ENCODE results near the gene CDC42SE2.
"Not testable (repeated sequence)": the region's sequence is repeated elsewhere in the genome, so short reads cannot be mapped to it uniquely, and the experiment has no call there.

Gene CDC42SE2

DNA sequence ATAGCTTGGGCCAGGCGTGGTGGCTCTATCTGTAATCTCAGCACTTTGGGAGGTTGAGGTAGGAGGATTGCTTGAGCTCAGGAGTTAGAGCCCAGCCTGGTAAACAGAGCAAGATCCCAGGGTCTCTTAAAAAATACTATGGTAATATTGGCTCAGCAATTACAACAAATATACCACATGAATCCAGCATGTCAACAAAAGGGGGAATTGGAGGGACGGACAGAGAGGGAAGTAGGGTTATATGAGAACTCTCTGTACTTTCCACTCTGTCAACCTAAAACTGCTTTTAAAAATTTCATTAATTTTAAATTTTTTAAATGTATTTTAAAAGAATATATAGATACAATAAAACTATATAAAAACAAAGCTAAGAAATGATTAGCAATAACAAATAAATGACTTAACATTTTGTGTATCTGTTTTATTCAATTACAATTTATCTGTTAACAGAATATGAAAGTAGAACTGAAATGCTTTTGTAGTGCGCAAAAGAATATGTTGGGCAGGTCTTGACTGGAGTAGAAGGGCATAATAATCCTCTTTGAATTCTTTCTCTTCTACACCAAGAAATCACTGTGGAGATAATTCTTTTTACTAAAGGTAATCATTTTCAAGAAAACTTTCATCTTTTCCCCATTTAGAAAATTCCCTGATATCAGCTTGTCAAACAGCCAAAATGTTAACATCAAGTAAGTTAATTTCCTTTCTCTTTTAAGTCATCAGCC is 12.9 kb upstream of the CDC42SE2 start:
- DNase-seq (ENCODE audit: low read depth): no peak

GRCh38 chr5:131252824-131253171 is 11.1 kb upstream of the CDC42SE2 start:
- DNase-seq (ENCODE audit: low read depth): peak; percentile 56

DNA sequence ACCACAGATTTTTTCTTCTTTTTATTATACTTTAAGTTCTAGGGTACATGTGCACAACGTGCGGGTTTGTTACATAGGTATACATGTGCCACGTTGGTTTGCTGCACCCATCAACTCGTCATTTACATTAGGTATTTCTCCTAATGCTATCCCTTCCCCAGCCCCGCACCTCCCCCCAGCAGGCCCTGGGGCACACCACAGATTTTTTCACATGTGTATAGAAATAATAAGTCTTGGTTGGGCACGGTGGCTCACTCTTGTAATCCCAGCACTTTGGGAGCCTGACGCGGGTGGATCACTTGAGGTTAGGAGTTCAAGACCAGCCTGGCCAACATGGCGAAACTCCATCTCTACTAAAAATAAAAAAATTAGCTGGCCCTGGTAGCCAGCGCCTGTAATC is 9.8 kb upstream of the CDC42SE2 start:
- DNase-seq (ENCODE audit: low read depth): not testable (repeated sequence)

GRCh38 chr5:131254741-131255140 is 9.1 kb upstream of the CDC42SE2 start:
- no peak for DNase-seq (ENCODE audit: low read depth)

- DNase-seq (ENCODE audit: low read depth): no peak
Measured at GRCh38 chr5:131256507-131256823, 7.4 kb upstream of the CDC42SE2 start.

GRCh38 chr5:131258733-131259132 is 5.1 kb upstream of the CDC42SE2 start:
- DNase-seq (ENCODE audit: low read depth): no peak

DNA sequence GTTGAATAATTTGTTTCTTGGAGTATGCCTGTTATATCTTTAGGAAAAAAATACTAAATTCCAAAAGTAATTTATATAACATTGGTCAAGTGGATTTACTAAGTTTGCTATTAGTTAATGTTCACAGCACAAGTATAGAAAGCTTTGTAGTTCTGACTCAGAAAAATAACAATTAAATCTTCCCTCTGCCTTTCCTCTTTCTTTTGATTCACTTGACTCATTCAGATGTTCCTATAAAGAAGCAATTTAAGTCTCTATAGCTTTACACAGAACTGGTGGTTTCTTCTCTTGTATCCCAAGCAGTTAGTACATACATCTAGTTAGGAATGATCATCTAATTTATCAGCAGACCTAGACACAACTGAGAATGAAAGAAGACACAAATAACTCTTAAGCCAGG is 4.5 kb upstream of the CDC42SE2 start:
- no peak for DNase-seq (ENCODE audit: low read depth)

DNA sequence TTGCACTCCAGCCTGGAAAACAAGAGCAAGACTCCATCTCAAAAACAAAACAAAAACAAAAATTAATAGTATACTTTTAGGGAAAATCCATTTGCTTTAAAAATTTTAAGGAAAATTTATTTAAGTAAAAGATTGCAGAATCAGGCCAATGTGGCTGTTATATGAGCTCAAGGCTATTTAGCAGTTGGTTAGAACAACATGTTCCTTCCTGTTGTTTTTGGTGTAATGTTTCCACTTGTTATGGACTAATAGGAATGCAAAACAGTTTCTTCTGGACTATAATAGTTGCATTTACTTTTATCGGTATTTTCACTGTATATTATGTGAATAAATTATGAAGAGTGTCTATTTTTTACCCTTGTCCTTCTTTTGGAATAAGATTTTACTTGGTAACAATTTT is 3.0 kb upstream of the CDC42SE2 start:
- no peak for DNase-seq (ENCODE audit: low read depth)

GRCh38 chr5:131261483-131261882 is 2.4 kb upstream of the CDC42SE2 start:
- DNase-seq (ENCODE audit: low read depth): no peak

DNA sequence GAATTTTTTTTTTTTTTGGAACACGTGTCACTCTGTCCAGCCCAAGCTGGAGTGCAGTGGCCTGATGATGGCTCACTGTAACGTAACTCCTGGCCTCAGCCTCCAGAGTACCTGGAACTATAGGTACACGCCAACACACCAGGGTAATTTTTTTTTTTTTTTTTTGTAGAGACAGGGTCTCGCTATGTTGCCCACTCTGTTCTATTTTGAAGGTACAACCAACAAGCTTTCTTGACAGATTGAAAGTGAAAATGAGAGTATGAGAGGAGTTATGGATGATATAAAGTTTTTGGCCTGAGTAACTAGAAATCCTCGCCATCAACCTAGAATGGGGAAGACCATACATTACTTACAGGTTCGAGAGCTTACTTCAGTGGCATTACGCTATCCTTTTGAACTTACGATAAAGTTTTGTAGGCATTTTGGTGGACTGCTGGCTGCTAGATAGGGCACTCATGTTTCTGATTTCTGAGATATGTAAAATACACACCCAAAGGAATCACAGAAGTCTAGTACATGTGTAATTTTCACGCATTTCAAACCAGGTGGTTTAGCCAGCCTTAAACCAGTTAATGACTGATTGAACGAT is 806 bp upstream of the CDC42SE2 start:
- DNase-seq (ENCODE audit: low read depth): no peak

GRCh38 chr5:131264451-131265099 is 722 bp downstream of the CDC42SE2 start:
- DNase-seq (ENCODE audit: low read depth): no peak

DNA sequence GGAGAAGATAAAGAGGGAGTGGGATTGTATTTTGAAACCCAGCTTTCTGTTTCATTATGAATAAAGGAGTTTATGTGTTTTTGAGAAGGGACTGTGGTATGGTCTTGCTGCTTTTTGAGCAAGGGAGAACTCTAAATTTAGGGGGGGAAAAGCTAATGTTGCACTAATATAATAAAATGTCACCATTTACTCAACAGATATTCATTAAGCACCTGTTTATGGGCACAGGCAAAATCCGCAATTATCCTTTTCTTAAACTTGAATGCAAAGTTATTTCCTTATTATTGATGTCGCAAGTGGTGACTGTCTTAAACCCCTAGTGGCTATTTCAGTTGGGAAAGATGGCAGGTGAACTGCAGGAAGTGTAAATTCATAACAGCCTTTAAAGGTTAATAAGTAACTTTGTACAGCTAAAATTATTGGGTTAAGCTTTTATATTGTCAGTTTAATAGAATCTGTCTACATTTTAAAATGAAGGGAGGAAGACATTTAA is 1.5 kb downstream of the CDC42SE2 start:
- no peak for DNase-seq (ENCODE audit: low read depth)

GRCh38 chr5:131266370-131267060 is 2.7 kb downstream of the CDC42SE2 start:
- no peak for DNase-seq (ENCODE audit: low read depth)

- no peak for DNase-seq (ENCODE audit: low read depth)
Measured at GRCh38 chr5:131268758-131269370, 5.0 kb downstream of the CDC42SE2 start.

DNA sequence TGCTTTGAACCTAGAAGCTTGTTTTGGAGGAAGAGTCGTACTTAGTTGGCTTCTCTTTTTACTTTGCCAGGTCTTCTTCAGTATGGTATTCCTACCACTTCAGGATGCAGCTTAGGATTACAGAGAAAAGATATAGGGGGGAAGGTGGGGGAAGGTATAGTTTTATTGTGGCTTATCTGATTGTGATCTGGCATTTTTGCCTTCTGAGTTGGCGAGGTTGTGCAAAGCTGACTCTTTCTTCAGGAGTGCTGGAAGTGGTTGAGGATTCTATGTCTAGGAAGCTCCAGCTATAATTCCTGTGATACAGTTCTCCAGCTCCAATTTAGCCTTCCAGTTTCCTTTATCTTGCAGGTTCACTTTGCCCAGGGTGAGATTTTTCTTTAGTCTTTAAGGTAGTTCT is 7.0 kb downstream of the CDC42SE2 start:
- DNase-seq (ENCODE audit: low read depth): no peak

DNA sequence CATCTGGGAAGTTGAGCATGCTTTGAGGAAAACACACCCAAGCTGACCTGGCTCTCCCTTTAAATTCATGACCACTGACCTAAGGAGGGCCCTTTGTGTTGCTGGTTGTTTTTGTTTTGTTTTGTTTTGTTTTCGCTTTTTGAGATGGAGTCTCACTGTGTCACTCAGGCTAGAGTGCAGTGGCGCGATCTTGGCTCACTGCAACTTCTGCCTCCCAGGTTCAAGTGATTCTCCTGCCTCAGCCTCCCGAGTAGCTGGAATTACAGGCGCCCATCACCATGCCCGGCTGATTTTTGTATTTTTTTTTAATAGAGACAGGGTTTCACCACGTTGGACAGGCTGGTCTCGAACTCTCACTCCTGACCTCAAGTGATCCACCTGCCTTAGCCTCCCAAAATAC is 8.0 kb downstream of the CDC42SE2 start:
- not testable (repeated sequence) for DNase-seq (ENCODE audit: low read depth)

GRCh38 chr5:131272307-131272706 is 8.5 kb downstream of the CDC42SE2 start:
- DNase-seq (ENCODE audit: low read depth): no peak

DNA sequence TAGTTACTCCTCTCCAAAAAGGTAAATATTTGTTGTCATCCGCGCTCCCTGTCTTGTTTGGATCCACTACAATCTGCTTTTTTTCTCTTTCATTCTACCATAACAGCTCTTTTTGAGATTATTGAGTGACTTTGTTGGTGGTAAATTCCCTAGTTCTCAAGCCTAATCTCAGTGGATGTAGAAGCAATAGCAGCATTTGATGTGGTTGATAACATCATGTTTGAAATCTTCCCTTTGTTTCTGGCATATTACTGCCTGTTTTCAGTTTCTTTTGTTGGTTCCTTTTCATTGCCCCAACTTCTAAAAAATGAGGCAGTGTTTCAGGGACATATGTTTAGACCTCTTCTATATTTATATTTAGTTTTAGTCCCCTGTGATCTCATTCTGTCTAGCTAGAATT is 8.9 kb downstream of the CDC42SE2 start:
- no peak for DNase-seq (ENCODE audit: low read depth)

DNA sequence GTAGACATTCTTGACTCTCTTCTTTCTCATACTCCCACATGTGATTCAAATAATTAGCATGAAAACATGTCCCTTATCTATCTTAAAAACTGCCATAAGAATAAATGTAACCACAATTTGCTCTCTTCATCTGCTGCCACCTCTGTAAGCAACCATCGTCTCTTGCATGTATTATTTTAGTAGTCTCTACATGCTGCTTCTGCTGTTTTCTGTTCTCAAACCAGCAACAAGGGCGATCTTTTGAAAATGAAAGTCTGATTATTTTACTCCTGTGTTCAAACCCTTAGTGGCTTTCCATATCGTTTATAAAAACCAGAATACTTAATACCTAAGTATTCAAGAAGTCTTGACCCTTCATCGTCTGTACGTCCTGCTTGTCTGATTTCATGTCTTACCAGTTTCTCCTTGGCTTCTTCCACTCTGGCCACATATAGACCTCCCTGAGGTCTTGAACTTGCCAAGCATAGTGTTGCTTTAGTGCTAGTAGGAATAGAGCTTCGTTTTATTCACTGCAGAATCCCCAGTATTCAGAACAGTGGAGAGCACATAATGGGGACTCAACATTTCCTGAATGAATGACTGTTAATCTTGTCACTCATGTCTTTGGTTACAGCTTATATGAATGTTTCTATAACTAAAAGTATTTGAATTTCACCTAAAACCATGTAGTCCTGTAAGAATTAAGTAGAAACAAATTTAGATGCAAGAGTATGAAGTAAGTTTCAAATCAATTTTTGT is 10.6 kb downstream of the CDC42SE2 start:
- no peak for DNase-seq (ENCODE audit: low read depth)

DNA sequence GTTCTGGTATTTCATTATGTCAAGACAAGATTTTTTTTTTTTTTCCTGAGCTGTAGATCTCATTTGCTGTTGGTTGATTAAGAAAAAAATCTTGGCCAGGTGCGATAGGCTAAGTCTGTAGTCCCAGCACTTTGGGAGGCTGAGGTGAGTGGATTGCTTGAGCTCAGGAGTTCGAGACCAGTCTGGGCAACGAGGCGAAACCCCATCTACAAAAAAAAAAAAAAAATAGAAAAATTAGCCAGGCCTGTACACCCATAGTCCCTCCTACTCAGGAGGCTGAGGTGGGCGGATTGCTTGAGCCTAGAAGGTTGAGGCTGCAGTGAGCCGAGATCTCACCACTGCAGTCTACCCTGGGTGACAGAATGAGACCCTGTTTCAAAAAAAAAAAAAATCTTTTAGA is 12.2 kb downstream of the CDC42SE2 start:
- no peak for DNase-seq (ENCODE audit: low read depth)

DNA sequence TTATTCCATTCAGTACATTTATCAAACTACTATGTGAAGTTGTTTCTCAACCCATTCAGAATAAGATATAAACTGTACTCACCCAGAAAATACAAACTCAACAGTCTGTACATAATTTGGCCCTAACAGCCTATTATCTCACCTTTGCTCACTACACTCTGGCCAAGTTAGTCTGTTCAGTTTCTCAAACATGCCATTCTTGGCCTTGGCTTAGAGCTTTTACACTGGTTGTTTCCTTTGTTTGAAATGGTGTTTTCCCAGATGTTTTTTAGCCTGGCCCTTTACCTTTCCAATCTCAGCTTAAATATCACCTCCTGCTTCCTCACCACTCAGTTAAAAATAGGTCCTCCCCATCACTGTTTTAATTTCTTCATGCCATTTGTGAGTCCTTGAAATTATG is 13.6 kb downstream of the CDC42SE2 start:
- no peak for DNase-seq (ENCODE audit: low read depth)

All from stimulated activated CD8-positive, alpha-beta memory T cell treated with anti-CD3 and anti-CD28 coated beads, Interleukin-15, amount 100 ng/mL, for 1 hour (primary cell).